NCI-H2029 treated with DMSO at 0.1 percent for 48 hours (cell line): ENCODE data around the gene DNAI7.

Source experiments
- DNase-seq: peaks from one replicate; lab custom pipeline; 2025; lab: John Stamatoyannopoulos, UW

Gene DNAI7

GRCh38 chr12:25100194-25101091 lies 94.5 kb downstream of the DNAI7 start:
- DNase-seq: no peak

- no peak for DNase-seq
These were observed 96.0 kb downstream of the DNAI7 start for GRCh38 chr12:25099010-25099409.

GRCh38 chr12:25089738-25090137 lies 105.2 kb downstream of the DNAI7 start:
- peak; percentile 23 for DNase-seq

GRCh38 chr12:25087596-25087995 lies 107.4 kb downstream of the DNAI7 start:
- DNase-seq: no peak

GRCh38 chr12:25084816-25085215 lies 110.1 kb downstream of the DNAI7 start:
- no peak for DNase-seq

GRCh38 chr12:25083211-25083610 lies 111.7 kb downstream of the DNAI7 start:
- DNase-seq: no peak

GRCh38 chr12:25082628-25083027 lies 112.3 kb downstream of the DNAI7 start:
- DNase-seq: no peak

- no peak for DNase-seq
These were observed 115.6 kb downstream of the DNAI7 start for GRCh38 chr12:25079393-25079792.

- no peak for DNase-seq
These were observed 120.0 kb downstream of the DNAI7 start for GRCh38 chr12:25074954-25075353.

GRCh38 chr12:25074113-25074512 lies 120.8 kb downstream of the DNAI7 start:
- DNase-seq: no peak

- no peak for DNase-seq
These were observed 121.9 kb downstream of the DNAI7 start for GRCh38 chr12:25072906-25073650.

GRCh38 chr12:25071366-25071765 lies 123.6 kb downstream of the DNAI7 start:
- DNase-seq: no peak

- DNase-seq: no peak
These were observed 125.7 kb downstream of the DNAI7 start for GRCh38 chr12:25069224-25069623.

- no peak for DNase-seq
These were observed 129.9 kb downstream of the DNAI7 start for GRCh38 chr12:25065035-25065434.

- no peak for DNase-seq
These were observed 130.9 kb downstream of the DNAI7 start for GRCh38 chr12:25063873-25064628.

- DNase-seq: no peak
These were observed 136.3 kb downstream of the DNAI7 start for GRCh38 chr12:25058658-25059058.
